ENCODE measurements around the gene ACOX3. TPM values are rescaled to one million over a fixed set of nuclear protein-coding genes. Genes with fewer than 3 reads are reported as not detected.

The ACOX3 gene
- total RNA-seq, 1 donor from 2014 or later, result 59.7 TPM

- no peaks in the 10 kb centered on the region for H3K9me3 Mint-ChIP-seq
- peak overlapping the region; percentile 67 for H3K4me3 Mint-ChIP-seq
- no peak for TF ChIP-seq CTCF (IDR thresholded peaks at IDR 0.05; ENCODE audit: unreplicated experiment)
- peaks cover 80% of the 10 kb centered on the region for H3K4me1 Mint-ChIP-seq
- H3K27me3 Mint-ChIP-seq (ENCODE audit: low read depth), result no peaks in the 10 kb centered on the region
- H3K36me3 Mint-ChIP-seq, result no peaks in the 10 kb centered on the region
- H3K27ac Mint-ChIP-seq, result peak overlapping the region; percentile 97
- no peak for DNase-seq (ENCODE audit: low spot score in 2 of 2, unreplicated experiment in 2 of 2)
Observed at GRCh38 chr4:8437281-8437680, 3.2 kb downstream of the ACOX3 start.

GRCh38 chr4:8435656-8436121 is 4.8 kb downstream of the ACOX3 start:
- H3K9me3 Mint-ChIP-seq, result no peaks in the 10 kb centered on the region
- no peak for DNase-seq (ENCODE audit: low spot score in 2 of 2, unreplicated experiment in 2 of 2)
- H3K4me1 Mint-ChIP-seq, result peaks cover 68% of the 10 kb centered on the region
- H3K27me3 Mint-ChIP-seq (ENCODE audit: low read depth), result no peaks in the 10 kb centered on the region
- TF ChIP-seq CTCF (IDR thresholded peaks at IDR 0.05; ENCODE audit: unreplicated experiment), result no peak
- peak overlapping the region; percentile 55 for H3K27ac Mint-ChIP-seq
- H3K36me3 Mint-ChIP-seq, result no peaks in the 10 kb centered on the region
- H3K4me3 Mint-ChIP-seq, result peak overlapping the region; percentile 66

GRCh38 chr4:8434251-8435073 is 6.1 kb downstream of the ACOX3 start:
- Mint-ChIP-seq H3K9me3 (no peaks in the 10 kb centered on the region), H3K4me3 (peak overlapping the region; percentile 66), H3K4me1 (peaks cover 63% of the 10 kb centered on the region), H3K36me3 (no peaks in the 10 kb centered on the region), H3K27ac (peak overlapping the region; percentile 55), H3K27me3 (ENCODE audit: low read depth) (no peaks in the 10 kb centered on the region)
- no peak for TF ChIP-seq CTCF (IDR thresholded peaks at IDR 0.05; ENCODE audit: unreplicated experiment)
- no peak for DNase-seq (ENCODE audit: low spot score in 2 of 2, unreplicated experiment in 2 of 2)

- H3K27me3 Mint-ChIP-seq (ENCODE audit: low read depth), result no peaks in the 10 kb centered on the region
- no peak for TF ChIP-seq CTCF (IDR thresholded peaks at IDR 0.05; ENCODE audit: unreplicated experiment)
- no peaks in the 10 kb centered on the region for H3K36me3 Mint-ChIP-seq
- H3K9me3 Mint-ChIP-seq, result no peaks in the 10 kb centered on the region
- peaks cover 59% of the 10 kb centered on the region for H3K4me1 Mint-ChIP-seq
- no peak for DNase-seq (ENCODE audit: low spot score in 2 of 2, unreplicated experiment in 2 of 2)
- peak overlapping the region; percentile 5 for H3K4me3 Mint-ChIP-seq
- peak overlapping the region; percentile 55 for H3K27ac Mint-ChIP-seq
Observed at GRCh38 chr4:8433136-8433535, 7.4 kb downstream of the ACOX3 start.

GRCh38 chr4:8431553-8431952 is 9.0 kb downstream of the ACOX3 start:
- H3K9me3 Mint-ChIP-seq, result peaks cover 2% of the 10 kb centered on the region
- H3K4me3 Mint-ChIP-seq, result no peak overlapping the region
- H3K27me3 Mint-ChIP-seq (ENCODE audit: low read depth), result no peaks in the 10 kb centered on the region
- H3K27ac Mint-ChIP-seq, result no peak overlapping the region
- DNase-seq (ENCODE audit: low spot score in 2 of 2, unreplicated experiment in 2 of 2), result no peak
- TF ChIP-seq CTCF (IDR thresholded peaks at IDR 0.05; ENCODE audit: unreplicated experiment), result no peak
- H3K36me3 Mint-ChIP-seq, result peaks cover 2% of the 10 kb centered on the region
- H3K4me1 Mint-ChIP-seq, result peaks cover 57% of the 10 kb centered on the region

Data from mesothelial cell of epicardium (in vitro differentiated cells).